ENCODE data around the gene EDEM2. TPM values are rescaled to one million over a fixed set of nuclear protein-coding genes. Genes with fewer than 3 reads are reported as not detected.
A peak's percentile ranks its signal among the peaks of the same experiment; 100 is the strongest.

The EDEM2 gene
- total RNA-seq, 1 experiment from 2014 or later: 22.8 TPM

DNA sequence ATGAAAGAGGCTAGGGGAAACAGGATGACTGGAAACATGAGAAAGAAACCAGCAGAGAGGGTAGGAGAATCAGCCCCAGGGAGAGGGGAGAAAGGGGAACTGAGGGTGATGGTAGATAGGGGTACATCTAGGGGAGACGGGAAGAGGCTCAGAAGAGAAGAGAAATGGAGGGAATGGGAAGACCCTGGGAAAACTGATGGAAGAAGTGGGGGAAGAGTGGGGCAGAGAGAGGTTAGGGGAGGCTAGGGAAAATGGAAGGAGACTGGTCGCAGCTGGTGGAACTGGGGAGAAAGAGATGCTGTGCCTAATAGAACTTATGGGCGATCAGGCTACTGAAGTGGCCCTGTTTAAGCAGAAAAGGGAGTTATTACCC lies 25.3 kb upstream of the EDEM2 start:
- H3K9me3 ChIP-seq (ENCODE audit: control insufficient read depth in 1 of 2, insufficient read depth in 1 of 2, low read depth in 1 of 2, low read length in 2 of 2): no peaks in the 10 kb centered on the region
- TF ChIP-seq, protein P1, sequence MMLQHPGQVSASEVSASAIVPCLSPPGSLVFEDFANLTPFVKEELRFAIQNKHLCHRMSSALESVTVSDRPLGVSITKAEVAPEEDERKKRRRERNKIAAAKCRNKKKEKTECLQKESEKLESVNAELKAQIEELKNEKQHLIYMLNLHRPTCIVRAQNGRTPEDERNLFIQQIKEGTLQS (IDR thresholded peaks at IDR 0.05): no peak
- intact Hi-C loops (cut with micrococcal nuclease): no loop called here
- BruUV-seq (replicated peaks): no TSS peak
- peaks cover 10 to 15% of the 10 kb centered on the region in 2 experiments; a peak in 3 of 4 replicates for H3K36me3 ChIP-seq (ENCODE audit: control insufficient read depth in 1 of 2, insufficient read depth in 2 of 2, low read length in 2 of 2)
- peak overlapping the region; percentile 58 for H3K27ac ChIP-seq (ENCODE audit: low read depth, low read length)
- peak overlapping the region; percentile 95 for H3K4me2 ChIP-seq (ENCODE audit: low read length)
- DNase-seq (ENCODE audit: low read depth, low spot score): no peak
- no peaks in the 10 kb centered on the region for H3K9me2 ChIP-seq (ENCODE audit: insufficient read depth)
- POLR2A ChIA-PET: no interaction called here
- peaks cover 11 to 34% of the 10 kb centered on the region in 2 experiments for H3K4me1 ChIP-seq (ENCODE audit: control insufficient read depth in 1 of 2, insufficient read depth in 2 of 2, low read length in 2 of 2)
- CTCF ChIA-PET: interaction anchor here (1.0 kb wide), 1 partner anchor 27 kb away, joined by 3 read pairs; no protein-coding TSS in a partner anchor
- H3K9ac ChIP-seq (ENCODE audit: low read length): peak overlapping the region; percentile 78
- H2AFZ ChIP-seq (ENCODE audit: low read depth, low read length, poor library complexity, severe bottlenecking): no peak overlapping the region
- H3K27me3 ChIP-seq (ENCODE audit: insufficient read depth, low read length): no peaks in the 10 kb centered on the region
- RAD21 ChIA-PET (ENCODE audit: low non-redundant PET in 1 of 2, low total read pairs in 2 of 2, uncharacterized antibody in 2 of 2, unreplicated experiment in 2 of 2): no interaction called here
- H3K4me3 ChIP-seq (replicated peaks in 1 of 2; ENCODE audit: low read depth in 1 of 2, low read length in 2 of 2): peak overlapping the region; percentile 82 to 86
- ATAC-seq: 0 out of 2 replicates have a peak, but pooled peaks have one; percentile 4
- H3K79me2 ChIP-seq (ENCODE audit: insufficient read depth, low read length): peaks cover 20% of the 10 kb centered on the region; the same call in 1 of the 2 replicates
- no peaks in the 10 kb centered on the region for H4K20me1 ChIP-seq (ENCODE audit: insufficient read depth)

DNA sequence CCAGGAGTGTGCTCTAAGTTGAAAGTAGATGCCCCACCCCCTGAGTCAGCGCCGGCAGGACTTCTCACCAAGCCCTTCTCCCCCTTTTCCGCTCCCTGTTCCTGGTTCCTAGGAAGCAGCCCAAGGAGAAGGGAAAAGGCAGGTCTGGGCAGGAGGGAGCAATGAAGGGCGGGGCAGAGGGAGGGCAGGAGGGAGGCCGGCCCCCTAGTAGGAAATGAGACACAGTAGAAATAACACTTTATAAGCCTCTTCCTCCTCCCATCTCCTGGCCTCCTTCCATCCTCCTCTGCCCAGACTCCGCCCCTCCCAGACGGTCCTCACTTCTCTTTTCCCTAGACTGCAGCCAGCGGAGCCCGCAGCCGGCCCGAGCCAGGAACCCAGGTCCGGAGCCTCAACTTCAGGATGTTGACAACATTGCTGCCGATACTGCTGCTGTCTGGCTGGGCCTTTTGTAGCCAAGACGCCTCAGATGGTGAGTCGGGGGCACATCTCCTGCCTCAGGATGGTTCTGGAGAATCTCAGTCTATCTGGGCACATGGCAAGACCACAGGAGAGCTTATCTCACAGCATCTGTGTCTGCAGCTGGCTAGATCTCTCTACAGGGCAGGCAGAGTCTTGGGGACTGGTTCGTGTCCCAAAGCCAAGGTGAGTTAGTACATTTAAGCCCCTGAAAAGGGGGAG lies 24.8 kb upstream of the EDEM2 start, which contains the start of gene PROCR:
Gene PROCR (plus strand): TSS at position 320 of the 681 bp plus-strand sequence. CDS start 83 bp downstream, at position 403.
- peak within 1 kb of the TSS; percentile 58 for H3K27ac ChIP-seq (ENCODE audit: low read depth, low read length)
- CTCF ChIA-PET: interaction anchor here (1.0 kb wide), 1 partner anchor 27 kb away, joined by 3 read pairs; no protein-coding TSS in a partner anchor
- no TSS peak for BruUV-seq (replicated peaks)

More for the DNA sequence above, 24.8 kb upstream of the EDEM2 start, which contains the start of gene PROCR:
- Histone ChIP-seq H4K20me1 (ENCODE audit: insufficient read depth) (no peaks in the 10 kb centered on the region), H3K4me2 (ENCODE audit: low read length) (peak within 1 kb of the TSS; percentile 95), H3K9me2 (ENCODE audit: insufficient read depth) (no peaks in the 10 kb centered on the region), H3K9me3 (ENCODE audit: control insufficient read depth in 1 of 2, insufficient read depth in 1 of 2, low read depth in 1 of 2, low read length in 2 of 2) (no peaks in the 10 kb centered on the region), H3K27me3 (ENCODE audit: insufficient read depth, low read length) (no peaks in the 10 kb centered on the region), H3K4me1 (ENCODE audit: control insufficient read depth in 1 of 2, insufficient read depth in 2 of 2, low read length in 2 of 2) (peaks cover 11 to 34% of the 10 kb centered on the region in 2 experiments), H3K9ac (ENCODE audit: low read length) (peak within 1 kb of the TSS; percentile 78), H3K79me2 (ENCODE audit: insufficient read depth, low read length) (peaks cover 20% of the 10 kb centered on the region; the same call in 1 of the 2 replicates), H3K36me3 (ENCODE audit: control insufficient read depth in 1 of 2, insufficient read depth in 2 of 2, low read length in 2 of 2) (peaks cover 7 to 15% of the 10 kb centered on the region in 2 experiments; a peak in 3 of 4 replicates), H2AFZ (ENCODE audit: low read depth, low read length, poor library complexity, severe bottlenecking) (peak within 1 kb of the TSS; percentile 79), H3K4me3 (replicated peaks in 1 of 2; ENCODE audit: low read depth in 1 of 2, low read length in 2 of 2) (peak within 1 kb of the TSS; percentile 82 to 86)
- ChIA-PET POLR2A (no interaction called here), RAD21 (ENCODE audit: low non-redundant PET in 1 of 2, low total read pairs in 2 of 2, uncharacterized antibody in 2 of 2, unreplicated experiment in 2 of 2) (no interaction called here)
- peak; percentile 20; the same call in 1 of the 2 replicates for TF ChIP-seq CBX3 (IDR thresholded peaks at IDR 0.05; ENCODE audit: low read depth)
- TF ChIP-seq SP1 (IDR thresholded peaks at IDR 0.05; ENCODE audit: low read depth): peak; percentile 52
- 0 out of 2 replicates have a peak, but pooled peaks have one; percentile 38 for TF ChIP-seq SIN3A (IDR thresholded peaks at IDR 0.05; ENCODE audit: low read depth)
- TF ChIP-seq, protein P1 (IDR thresholded peaks at IDR 0.05): no peak
- peak; percentile 50 for TF ChIP-seq YY1 (IDR thresholded peaks at IDR 0.05; ENCODE audit: extremely low read depth, insufficient replicate concordance, low read depth, low read length)
- TF ChIP-seq, protein P2, sequence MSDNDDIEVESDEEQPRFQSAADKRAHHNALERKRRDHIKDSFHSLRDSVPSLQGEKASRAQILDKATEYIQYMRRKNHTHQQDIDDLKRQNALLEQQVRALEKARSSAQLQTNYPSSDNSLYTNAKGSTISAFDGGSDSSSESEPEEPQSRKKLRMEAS (IDR thresholded peaks at IDR 0.05): peak; percentile 70
- TF ChIP-seq POLR2A (IDR thresholded peaks at IDR 0.05; ENCODE audit: borderline replicate concordance, extremely low read depth, insufficient read depth, insufficient read length): peak; percentile 36
- TF ChIP-seq, protein P3, sequence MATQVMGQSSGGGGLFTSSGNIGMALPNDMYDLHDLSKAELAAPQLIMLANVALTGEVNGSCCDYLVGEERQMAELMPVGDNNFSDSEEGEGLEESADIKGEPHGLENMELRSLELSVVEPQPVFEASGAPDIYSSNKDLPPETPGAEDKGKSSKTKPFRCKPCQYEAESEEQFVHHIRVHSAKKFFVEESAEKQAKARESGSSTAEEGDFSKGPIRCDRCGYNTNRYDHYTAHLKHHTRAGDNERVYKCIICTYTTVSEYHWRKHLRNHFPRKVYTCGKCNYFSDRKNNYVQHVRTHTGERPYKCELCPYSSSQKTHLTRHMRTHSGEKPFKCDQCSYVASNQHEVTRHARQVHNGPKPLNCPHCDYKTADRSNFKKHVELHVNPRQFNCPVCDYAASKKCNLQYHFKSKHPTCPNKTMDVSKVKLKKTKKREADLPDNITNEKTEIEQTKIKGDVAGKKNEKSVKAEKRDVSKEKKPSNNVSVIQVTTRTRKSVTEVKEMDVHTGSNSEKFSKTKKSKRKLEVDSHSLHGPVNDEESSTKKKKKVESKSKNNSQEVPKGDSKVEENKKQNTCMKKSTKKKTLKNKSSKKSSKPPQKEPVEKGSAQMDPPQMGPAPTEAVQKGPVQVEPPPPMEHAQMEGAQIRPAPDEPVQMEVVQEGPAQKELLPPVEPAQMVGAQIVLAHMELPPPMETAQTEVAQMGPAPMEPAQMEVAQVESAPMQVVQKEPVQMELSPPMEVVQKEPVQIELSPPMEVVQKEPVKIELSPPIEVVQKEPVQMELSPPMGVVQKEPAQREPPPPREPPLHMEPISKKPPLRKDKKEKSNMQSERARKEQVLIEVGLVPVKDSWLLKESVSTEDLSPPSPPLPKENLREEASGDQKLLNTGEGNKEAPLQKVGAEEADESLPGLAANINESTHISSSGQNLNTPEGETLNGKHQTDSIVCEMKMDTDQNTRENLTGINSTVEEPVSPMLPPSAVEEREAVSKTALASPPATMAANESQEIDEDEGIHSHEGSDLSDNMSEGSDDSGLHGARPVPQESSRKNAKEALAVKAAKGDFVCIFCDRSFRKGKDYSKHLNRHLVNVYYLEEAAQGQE (IDR thresholded peaks at IDR 0.05; ENCODE audit: low read depth): no peak
- peak; percentile 86 for TF ChIP-seq POLR2AphosphoS5 (IDR thresholded peaks at IDR 0.05; ENCODE audit: low read depth, low read length)
- 0 out of 2 replicates have a peak, but pooled peaks have one; percentile 2 for TF ChIP-seq RAD21 (IDR thresholded peaks at IDR 0.05; ENCODE audit: low read depth)
- DNase-seq (ENCODE audit: low read depth, low spot score): peak; percentile 92
- intact Hi-C loops (cut with micrococcal nuclease): no loop called here
- ATAC-seq: peak; percentile 97

Data from HCT116 (cell line).